MCF 10A (cell line): Measurements from ENCODE around the gene PIGH. TPM values are rescaled to one million over a fixed set of nuclear protein-coding genes. Genes with fewer than 3 reads are reported as not detected.

Source experiments
- BruUV-seq: library from RNA; stranded (reverse); fragments of 400-500 nt; replicated peaks from 2 replicates; lab custom pipeline; 2021; lab: Mats Ljungman, UMichigan
- CTCF ChIA-PET: fragments of 300-600 bp; sonication (Branson Sonifier 250); formaldehyde crosslinking; extraction: SDS; loops from one replicate; lab custom pipeline; 2021; ENCODE audit warnings: antibody characterized with exemption, inconsistent platforms; lab: Yijun Ruan, JAX
- POLR2A ChIA-PET: fragments of 300-600, 350-650 bp; sonication (Branson Sonifier 250); formaldehyde crosslinking; extraction: SDS; loops from one replicate; lab custom pipeline; 2020; ENCODE audit warnings: antibody characterized with exemption, inconsistent platforms; lab: Yijun Ruan, JAX
- DNase-seq: peaks from one replicate; pipeline ENCODE4 v3.0.0-alpha.2; 2018; ENCODE audit not compliant: unreplicated experiment
- H3K27ac Mint-ChIP-seq: one replicate; pipeline ENCODE4 v1.8.0; 2022; ENCODE audit warnings: mild to moderate bottlenecking, low read depth, mixed read lengths; ENCODE audit not compliant: unreplicated experiment
- H3K27me3 Mint-ChIP-seq: one replicate; pipeline ENCODE4 v1.8.0; 2022; ENCODE audit warnings: mixed read lengths; ENCODE audit not compliant: insufficient read depth, unreplicated experiment
- H3K36me3 Mint-ChIP-seq: one replicate; pipeline ENCODE4 v1.8.0; 2022; ENCODE audit warnings: mild to moderate bottlenecking, moderate library complexity, mixed read lengths; ENCODE audit not compliant: insufficient read depth, unreplicated experiment
- H3K4me1 Mint-ChIP-seq: one replicate; pipeline ENCODE4 v1.8.0; 2022; ENCODE audit warnings: mixed read lengths; ENCODE audit not compliant: insufficient read depth, unreplicated experiment
- H3K4me3 Mint-ChIP-seq: one replicate; pipeline ENCODE4 v1.8.0; 2022; ENCODE audit warnings: mild to moderate bottlenecking, moderate library complexity, mixed read lengths; ENCODE audit not compliant: unreplicated experiment
- H3K9me3 Mint-ChIP-seq: one replicate; pipeline ENCODE4 v1.8.0; 2022; ENCODE audit warnings: mixed read lengths; ENCODE audit not compliant: unreplicated experiment
- CTCF ChIP-seq: fragments of 200-600 bp; IDR thresholded peaks from one replicate; pipeline ENCODE4 v1.8.0; 2022; ENCODE audit warnings: antibody characterized with exemption, mild to moderate bottlenecking; ENCODE audit not compliant: unreplicated experiment
- intact Hi-C: fragments of 100-400 bp; cut with micrococcal nuclease; formaldehyde crosslinking; loops from 2 replicates; pipeline ENCODE4 v1.14.1; 2022
- total RNA-seq: library from RNA; stranded (reverse); gene quantifications from 2 replicates; pipeline ENCODE4 v1.2.3, GENCODE V29; 2022

PIGH gene
- total RNA-seq, 1 experiment from 2014 or later: 18.9 TPM

- no peak overlapping the region for H3K4me3 Mint-ChIP-seq
- no TSS peak for BruUV-seq
- ChIA-PET POLR2A (interaction anchor here (0.6 to 1.5 kb wide), 12 partner anchors 9 to 60 kb away, joined by 3 to 7 read pairs (median 3); partner anchors contain the start of genes ARG2, PIGH and RDH11), CTCF (interaction anchor here (0.5 to 1.9 kb wide), 7 partner anchors 22 to 227 kb away, joined by 3 to 14 read pairs (median 3); no protein-coding TSS in a partner anchor)
- H3K4me1 Mint-ChIP-seq: peaks cover 5% of the 10 kb centered on the region
- intact Hi-C loops: no loop called here
- H3K27ac Mint-ChIP-seq: no peak overlapping the region
- peak; percentile 20 for DNase-seq
- no peak for TF ChIP-seq CTCF
- H3K9me3 Mint-ChIP-seq: no peaks in the 10 kb centered on the region
- H3K27me3 Mint-ChIP-seq: no peaks in the 10 kb centered on the region
- peaks cover 31% of the 10 kb centered on the region for H3K36me3 Mint-ChIP-seq
These were observed 44.4 kb upstream of the PIGH start for GRCh38 chr14:67644428-67644827.

- Mint-ChIP-seq H3K9me3 (no peaks in the 10 kb centered on the region), H3K4me3 (no peak overlapping the region), H3K36me3 (peaks cover 31% of the 10 kb centered on the region), H3K27me3 (no peaks in the 10 kb centered on the region), H3K4me1 (peaks cover 5% of the 10 kb centered on the region), H3K27ac (no peak overlapping the region)
- TF ChIP-seq CTCF: no peak
- intact Hi-C loops: no loop called here
- no TSS peak for BruUV-seq
- ChIA-PET CTCF (interaction anchor here (0.6 to 1.9 kb wide), 6 partner anchors 9 to 59 kb away, joined by 3 to 14 read pairs (median 6); no protein-coding TSS in a partner anchor), POLR2A (interaction anchor here (0.6 to 1.5 kb wide), 10 partner anchors 8 to 61 kb away, joined by 3 to 7 read pairs (median 3); partner anchors contain the start of genes ARG2, PIGH and RDH11)
- no peak for DNase-seq
These were observed 43.6 kb upstream of the PIGH start for GRCh38 chr14:67643713-67644112.

GRCh38 chr14:67641902-67642749, 42.1 kb upstream of the PIGH start:
- peaks cover 20% of the 10 kb centered on the region for H3K36me3 Mint-ChIP-seq
- H3K27me3 Mint-ChIP-seq: no peaks in the 10 kb centered on the region
- BruUV-seq: no TSS peak
- no peak overlapping the region for H3K4me3 Mint-ChIP-seq
- CTCF ChIA-PET: interaction anchor here (1.2 kb wide), 1 partner anchor 23 kb away, joined by 3 read pairs; no protein-coding TSS in a partner anchor
- no peaks in the 10 kb centered on the region for H3K9me3 Mint-ChIP-seq
- no peak overlapping the region for H3K27ac Mint-ChIP-seq
- TF ChIP-seq CTCF: no peak
- peaks cover 5% of the 10 kb centered on the region for H3K4me1 Mint-ChIP-seq
- no peak for DNase-seq
- POLR2A ChIA-PET: interaction anchor here (1.0 to 1.7 kb wide), 3 partner anchors 14 to 109 kb away, joined by 3 to 4 read pairs (median 3); partner anchors contain the start of gene PLEKHH1
- intact Hi-C loops: no loop called here

GRCh38 chr14:67641480-67641879, 41.4 kb upstream of the PIGH start:
- no peak overlapping the region for H3K4me3 Mint-ChIP-seq
- H3K27me3 Mint-ChIP-seq: no peaks in the 10 kb centered on the region
- DNase-seq: no peak
- no peaks in the 10 kb centered on the region for H3K9me3 Mint-ChIP-seq
- peaks cover 13% of the 10 kb centered on the region for H3K36me3 Mint-ChIP-seq
- intact Hi-C loops: no loop called here
- H3K4me1 Mint-ChIP-seq: peaks cover 8% of the 10 kb centered on the region
- TF ChIP-seq CTCF: no peak
- POLR2A ChIA-PET: interaction anchor here (1.6 to 1.7 kb wide), 2 partner anchors 14 to 108 kb away, joined by 3 to 4 read pairs; partner anchors contain the start of gene PLEKHH1
- H3K27ac Mint-ChIP-seq: no peak overlapping the region
- BruUV-seq: no TSS peak
- CTCF ChIA-PET: interaction anchor here (1.2 kb wide), 1 partner anchor 23 kb away, joined by 3 read pairs; no protein-coding TSS in a partner anchor
